Loucy (cell line): ENCODE results near the gene MYL10.

Experiments used
- EZH2phosphoT487 ChIP-seq: fragments of 200-600 bp; IDR thresholded peaks from 2 replicates; pipeline ENCODE4 v1.6.1; 2018; ENCODE audit warnings: antibody characterized with exemption, mild to moderate bottlenecking, moderate library complexity, borderline replicate concordance
- TF ChIP-seq, protein P1 (sequence below): fragments of 200-600 bp; sonication (generic); conservative IDR thresholded peaks from 2 replicates; pipeline ENCODE4 v1.5.1; 2014; ENCODE audit warnings: mild to moderate bottlenecking, antibody characterized with exemption, low read length

DNA sequence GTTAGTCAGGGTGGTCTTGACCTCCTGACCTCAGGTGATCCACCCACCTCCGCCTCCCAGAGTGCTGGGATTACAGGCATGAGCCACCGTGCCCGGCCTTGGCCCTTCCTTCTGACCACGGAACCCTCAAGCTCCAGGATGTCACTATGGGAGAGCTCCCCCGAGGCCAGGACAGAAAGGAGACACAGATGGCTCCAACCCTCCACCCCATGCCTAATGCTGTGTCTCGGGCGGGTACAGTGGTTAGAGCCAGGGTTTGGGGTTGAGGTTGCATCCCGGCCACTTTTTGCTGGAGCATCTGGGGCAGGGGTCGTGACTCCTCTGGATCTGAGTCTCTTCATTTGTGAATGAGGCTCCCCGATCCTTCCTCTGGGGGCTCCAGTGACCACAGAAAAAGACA is 8.1 kb downstream of the MYL10 start:
- TF ChIP-seq, protein P1, sequence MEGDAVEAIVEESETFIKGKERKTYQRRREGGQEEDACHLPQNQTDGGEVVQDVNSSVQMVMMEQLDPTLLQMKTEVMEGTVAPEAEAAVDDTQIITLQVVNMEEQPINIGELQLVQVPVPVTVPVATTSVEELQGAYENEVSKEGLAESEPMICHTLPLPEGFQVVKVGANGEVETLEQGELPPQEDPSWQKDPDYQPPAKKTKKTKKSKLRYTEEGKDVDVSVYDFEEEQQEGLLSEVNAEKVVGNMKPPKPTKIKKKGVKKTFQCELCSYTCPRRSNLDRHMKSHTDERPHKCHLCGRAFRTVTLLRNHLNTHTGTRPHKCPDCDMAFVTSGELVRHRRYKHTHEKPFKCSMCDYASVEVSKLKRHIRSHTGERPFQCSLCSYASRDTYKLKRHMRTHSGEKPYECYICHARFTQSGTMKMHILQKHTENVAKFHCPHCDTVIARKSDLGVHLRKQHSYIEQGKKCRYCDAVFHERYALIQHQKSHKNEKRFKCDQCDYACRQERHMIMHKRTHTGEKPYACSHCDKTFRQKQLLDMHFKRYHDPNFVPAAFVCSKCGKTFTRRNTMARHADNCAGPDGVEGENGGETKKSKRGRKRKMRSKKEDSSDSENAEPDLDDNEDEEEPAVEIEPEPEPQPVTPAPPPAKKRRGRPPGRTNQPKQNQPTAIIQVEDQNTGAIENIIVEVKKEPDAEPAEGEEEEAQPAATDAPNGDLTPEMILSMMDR: no peak
- no peak for TF ChIP-seq EZH2phosphoT487
